GM23338 (cell line): ENCODE data around the gene TMPRSS11F. TPM values are rescaled to one million over a fixed set of nuclear protein-coding genes. Genes with fewer than 3 reads are reported as not detected.

Experiments used
- ATAC-seq: fragments of 200-7000 bp; cut with Tn5 transposase; 3 replicates; pipeline ENCODE4 v1.9.1; 2020
- DNase-seq: peaks from one replicate; pipeline ENCODE4 v3.0.0-alpha.2; 2015; ENCODE audit warnings: low spot score
- H2AFZ ChIP-seq: fragments of 200-600 bp; sonication (generic); 2 replicates; pipeline ENCODE4 v1.8.0; 2016; ENCODE audit warnings: antibody characterized with exemption, mild to moderate bottlenecking, moderate library complexity
- H3F3A ChIP-seq: fragments of 200-600 bp; sonication (generic); replicated peaks from 2 replicates; pipeline ENCODE4 v1.8.0; 2017; ENCODE audit warnings: antibody characterized with exemption, mixed run types, low read depth
- H3K27ac ChIP-seq: fragments of 200-600 bp; sonication (generic); 2 replicates; pipeline ENCODE4 v1.6.1; 2016; ENCODE audit warnings: low read depth
- H3K27me3 ChIP-seq: fragments of 200-600 bp; sonication (generic); 2 replicates; pipeline ENCODE4 v1.8.0; 2016; ENCODE audit warnings: mild to moderate bottlenecking, mixed run types, moderate library complexity; ENCODE audit not compliant: insufficient read depth
- H3K36me3 ChIP-seq: fragments of 200-600 bp; sonication (generic); 2 replicates; pipeline ENCODE4 v1.8.0; 2016; ENCODE audit warnings: mild to moderate bottlenecking; ENCODE audit not compliant: insufficient read depth
- H3K4me1 ChIP-seq: fragments of 200-600 bp; sonication (generic); 2 replicates; pipeline ENCODE4 v1.8.0; 2016; ENCODE audit warnings: mild to moderate bottlenecking, moderate library complexity; ENCODE audit not compliant: insufficient read depth
- H3K4me2 ChIP-seq: fragments of 200-600 bp; sonication (generic); 2 replicates; pipeline ENCODE4 v1.7.1; 2017; ENCODE audit warnings: mixed run types
- H3K4me3 ChIP-seq: fragments of 200-600 bp; sonication (generic); 2 replicates; pipeline ENCODE4 v1.6.1; 2016; ENCODE audit warnings: mixed run types
- H3K79me2 ChIP-seq: fragments of 200-600 bp; sonication (generic); replicated peaks from 2 replicates; pipeline ENCODE4 v1.8.0; 2017; ENCODE audit warnings: mild to moderate bottlenecking; ENCODE audit not compliant: insufficient read depth
- H3K9me2 ChIP-seq: fragments of 200-600 bp; sonication (generic); 2 replicates; pipeline ENCODE4 v1.8.0; 2017; ENCODE audit not compliant: insufficient read depth
- H4K20me1 ChIP-seq: fragments of 200-600 bp; sonication (generic); replicated peaks from 2 replicates; pipeline ENCODE4 v1.8.0; 2017; ENCODE audit warnings: mild to moderate bottlenecking; ENCODE audit not compliant: insufficient read depth
- H3K27ac Mint-ChIP-seq: 2 replicates; pipeline ENCODE4 v1.8.0; 2020; ENCODE audit warnings: inconsistent platforms, mild to moderate bottlenecking, moderate library complexity, mixed read lengths
- H3K27me3 Mint-ChIP-seq: 3 replicates; pipeline ENCODE4 v1.8.0; 2022; ENCODE audit warnings: low read depth, mild to moderate bottlenecking, moderate library complexity, mixed read lengths, inconsistent platforms; ENCODE audit not compliant: insufficient read depth, poor library complexity
- H3K36me3 Mint-ChIP-seq: 3 replicates; pipeline ENCODE4 v1.8.0; 2021; ENCODE audit warnings: low read depth, mild to moderate bottlenecking, inconsistent platforms, moderate library complexity, mixed read lengths
- H3K4me1 Mint-ChIP-seq: 3 replicates; pipeline ENCODE4 v1.8.0; 2020; ENCODE audit warnings: mild to moderate bottlenecking, inconsistent platforms, mixed read lengths
- H3K4me3 Mint-ChIP-seq: 3 replicates; pipeline ENCODE4 v1.8.0; 2021; ENCODE audit warnings: moderate library complexity, mild to moderate bottlenecking, inconsistent platforms, mixed read lengths
- H3K9me3 Mint-ChIP-seq: 3 replicates; pipeline ENCODE4 v1.8.0; 2020; ENCODE audit warnings: moderate library complexity, mild to moderate bottlenecking, inconsistent platforms, mixed read lengths
- CREB1 ChIP-seq: fragments of 250-450 bp; sonication (Bioruptor Pico); IDR thresholded peaks from 2 replicates; pipeline ENCODE4 v1.5.0; 2020; ENCODE audit warnings: low read depth, mild to moderate bottlenecking, moderate library complexity
- CTCF ChIP-seq, 2 experiments: fragments of 200-600 bp in 1 of 2; sonication (generic) in 1 of 2; conservative IDR thresholded peaks; 2 replicates each; pipeline versions ENCODE4 v1.5.1 to v1.6.1; 2016 to 2017; ENCODE audit warnings: antibody characterized with exemption in 2 of 2, low read depth in 2 of 2, mild to moderate bottlenecking in 2 of 2, moderate library complexity in 1 of 2
- ETS1 ChIP-seq: IDR thresholded peaks from 2 replicates; pipeline ENCODE4 v1.6.1; 2016; ENCODE audit warnings: antibody characterized with exemption
- NANOG ChIP-seq: IDR thresholded peaks from 2 replicates; pipeline ENCODE4 v1.6.1; 2016; ENCODE audit warnings: antibody characterized with exemption, borderline replicate concordance
- POLR2AphosphoS5 ChIP-seq: IDR thresholded peaks from 2 replicates; pipeline ENCODE4 v1.6.1; 2016; ENCODE audit warnings: antibody characterized with exemption, low read depth
- REST ChIP-seq: IDR thresholded peaks from one replicate; pipeline ENCODE4 v1.6.1; 2018; ENCODE audit warnings: antibody characterized with exemption; ENCODE audit not compliant: unreplicated experiment
- ZNF462 ChIP-seq: fragments of 250-450 bp; sonication (Bioruptor Pico); IDR thresholded peaks from 2 replicates; pipeline ENCODE4 v1.5.0; 2020; ENCODE audit warnings: mild to moderate bottlenecking, moderate library complexity
- polyA plus RNA-seq: library from polyadenylated mRNA; unstranded; fragments of >200 nt; fragmentation: Nextera tagmentation; extraction: Ambion mirVana; gene quantifications from 2 replicates; pipeline ENCODE4 v1.2.1, GENCODE V29; 2016
- total RNA-seq: library from RNA; depleted of rRNA; stranded (reverse); fragments of >200 nt; shearing (Covaris generic); gene quantifications from 2 replicates; pipeline ENCODE4 v1.2.3, GENCODE V29; 2014

TMPRSS11F gene
- total and polyA plus RNA-seq, 2 experiments from 2014 or later: not detected

- Histone ChIP-seq H3F3A (no peaks in the 10 kb centered on the region), H3K4me2 (peak overlapping the region; percentile 36; the same call in 1 of the 2 replicates), H3K27me3 (no peaks in the 10 kb centered on the region), H3K79me2 (no peaks in the 10 kb centered on the region), H3K9me2 (no peaks in the 10 kb centered on the region), H3K27ac (peak overlapping the region; percentile 60), H2AFZ (no peak overlapping the region), H3K4me3 (no peak overlapping the region), H3K36me3 (no peaks in the 10 kb centered on the region), H3K4me1 (peaks cover 33% of the 10 kb centered on the region), H4K20me1 (no peaks in the 10 kb centered on the region)
- Mint-ChIP-seq H3K27me3 (no peaks in the 10 kb centered on the region), H3K4me1 (peaks cover 16% of the 10 kb centered on the region), H3K4me3 (no peak overlapping the region), H3K27ac (peak overlapping the region; percentile 79), H3K36me3 (peaks cover 5% of the 10 kb centered on the region; the same call in 1 of the 3 replicates), H3K9me3 (peaks cover 6% of the 10 kb centered on the region; the same call in 2 of the 3 replicates)
- DNase-seq (no peak), ATAC-seq (no peak; the same call in 2 of the 3 replicates)
- TF ChIP-seq ETS1 (peak; percentile 66), CREB1 (CRISPR knock-in tag) (0 out of 2 replicates have a peak, but pooled peaks have one; percentile 18), ZNF462 (peak; percentile 53; the same call in 1 of the 2 replicates), CTCF (conservative IDR thresholded peaks at IDR 0.05; ENCODE audit: low read depth in 2 of 2) (no peak), REST (no peak), NANOG (0 out of 2 replicates have a peak, but pooled peaks have one; percentile 45), POLR2AphosphoS5 (no peak)
Observed at GRCh38 chr4:68123525-68123924, 6.1 kb downstream of the TMPRSS11F start.
